Activated CD4-positive, alpha-beta T cell treated with anti-CD3 and anti-CD28 coated beads for 36 hours (primary cell): ENCODE results near the gene KAT6B. TPM values are rescaled to one million over a fixed set of nuclear protein-coding genes. Genes with fewer than 3 reads are reported as not detected.
A peak's percentile ranks its signal among the peaks of the same experiment; 100 is the strongest.

Experiments
- ATAC-seq: fragments of 200-7000 bp; cut with Tn5 transposase; one replicate; pipeline ENCODE4 v1.10.0; 2021; ENCODE audit warnings: mild to moderate bottlenecking, moderate library complexity
- CTCF ChIA-PET: fragments of 350-600 bp; sonication (Branson Sonifier 250); formaldehyde crosslinking; loops from one replicate; lab custom pipeline; 2021; ENCODE audit warnings: antibody characterized with exemption; lab: Charles Lee
- POLR2A ChIA-PET: fragments of 350-600 bp; sonication (Branson Sonifier 250); formaldehyde crosslinking; loops from one replicate; lab custom pipeline; 2021; ENCODE audit warnings: antibody characterized with exemption, inconsistent platforms; lab: Charles Lee
- DNase-seq: peaks from one replicate; pipeline ENCODE4 v3.0.0-alpha.2; 2020
- H3K27ac Mint-ChIP-seq: one replicate; pipeline ENCODE4 v1.8.0; 2021; ENCODE audit warnings: mixed read lengths
- H3K27me3 Mint-ChIP-seq: one replicate; pipeline ENCODE4 v1.8.0; 2021; ENCODE audit warnings: mixed read lengths
- H3K36me3 Mint-ChIP-seq: one replicate; pipeline ENCODE4 v1.8.0; 2021; ENCODE audit warnings: low read depth, mixed read lengths
- H3K4me1 Mint-ChIP-seq: one replicate; pipeline ENCODE4 v1.8.0; 2021; ENCODE audit warnings: mixed read lengths
- H3K4me3 Mint-ChIP-seq: one replicate; pipeline ENCODE4 v1.8.0; 2021; ENCODE audit warnings: mild to moderate bottlenecking, moderate library complexity, mixed read lengths
- H3K9me3 Mint-ChIP-seq: one replicate; pipeline ENCODE4 v1.8.0; 2021; ENCODE audit warnings: low read depth, mixed read lengths
- intact Hi-C, 2 experiments: fragments of 100-400 bp; cut with DNase I in 1 of 2; cut with micrococcal nuclease in 1 of 2; formaldehyde crosslinking; loops; one replicate each; pipeline versions ENCODE4 v1.14.2 to v1.15.1; 2022 to 2024; cut with DNase I, micrococcal nuclease
- total RNA-seq, 2 experiments: library from RNA; stranded (reverse); gene quantifications; one replicate each; pipeline ENCODE4 v1.2.3, GENCODE V29; 2021

The KAT6B gene
- total RNA-seq, 2 experiments from 2014 or later, result 20.0 to 20.9 TPM

DNA sequence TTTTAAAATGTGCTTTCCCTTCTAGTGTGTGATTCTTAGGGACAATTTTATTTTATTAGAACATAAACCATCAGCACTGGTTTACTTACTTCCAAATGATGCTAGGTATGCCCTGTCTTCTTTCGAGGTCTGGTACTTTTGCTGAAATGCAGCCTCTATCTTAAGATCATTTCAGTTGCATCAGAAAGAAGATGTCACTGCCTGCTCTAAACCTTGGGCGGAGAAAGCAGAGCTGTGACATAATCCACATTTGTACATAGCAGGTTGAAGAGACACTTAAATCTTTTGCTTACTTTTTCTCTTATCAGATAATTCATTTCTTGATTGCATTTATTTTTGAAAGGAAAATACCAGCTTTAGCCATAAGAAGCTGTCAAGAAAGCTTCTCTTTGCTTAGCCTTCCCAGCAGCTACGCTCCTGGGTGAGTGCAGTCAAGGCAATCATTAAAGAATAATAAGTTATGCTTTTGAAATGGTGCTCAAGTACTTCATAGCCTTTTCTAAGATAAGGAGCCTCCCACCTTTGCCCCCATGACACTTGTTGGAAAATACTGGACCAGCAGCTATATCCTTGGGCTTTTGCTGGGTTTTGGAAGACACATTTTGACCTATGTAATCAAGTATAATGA lies 176.7 kb downstream of the KAT6B start:
- Mint-ChIP-seq H3K36me3 (peaks cover 8% of the 10 kb centered on the region), H3K27ac (no peak overlapping the region), H3K4me1 (peaks cover 35% of the 10 kb centered on the region), H3K27me3 (no peaks in the 10 kb centered on the region), H3K4me3 (no peak overlapping the region), H3K9me3 (no peaks in the 10 kb centered on the region)
- DNase-seq (no peak), ATAC-seq (no peak)
- intact Hi-C loops, result no loop called here
- POLR2A ChIA-PET, result no interaction called here
- CTCF ChIA-PET, result interaction anchor here (0.6 to 1.9 kb wide), 3 partner anchors 17 to 786 kb away, joined by 3 to 7 read pairs (median 5); no protein-coding TSS in a partner anchor

- intact Hi-C loops, result no loop called here
- Mint-ChIP-seq H3K9me3 (no peaks in the 10 kb centered on the region), H3K4me3 (no peak overlapping the region), H3K27me3 (no peaks in the 10 kb centered on the region), H3K4me1 (peaks cover 42% of the 10 kb centered on the region), H3K36me3 (peaks cover 6% of the 10 kb centered on the region), H3K27ac (no peak overlapping the region)
- ChIA-PET CTCF (interaction anchor here (0.6 to 1.9 kb wide), 2 partner anchors 16 to 787 kb away, joined by 3 to 7 read pairs; no protein-coding TSS in a partner anchor), POLR2A (no interaction called here)
- no peak for DNase-seq
- no peak for ATAC-seq
Measured at GRCh38 chr10:75003891-75004290, 177.5 kb downstream of the KAT6B start.

- no peaks in the 10 kb centered on the region for H3K9me3 Mint-ChIP-seq
- H3K27ac Mint-ChIP-seq, result peak overlapping the region; percentile 77
- H3K4me3 Mint-ChIP-seq, result peak overlapping the region; percentile 23
- intact Hi-C loops, result no loop called here
- ATAC-seq (peak; percentile 69), DNase-seq (no peak)
- H3K27me3 Mint-ChIP-seq, result no peaks in the 10 kb centered on the region
- CTCF ChIA-PET, result no interaction called here
- H3K36me3 Mint-ChIP-seq, result peaks cover 7% of the 10 kb centered on the region
- peaks cover 33% of the 10 kb centered on the region for H3K4me1 Mint-ChIP-seq
- POLR2A ChIA-PET, result no interaction called here
Measured at GRCh38 chr10:75007646-75008045, 181.2 kb downstream of the KAT6B start.

DNA sequence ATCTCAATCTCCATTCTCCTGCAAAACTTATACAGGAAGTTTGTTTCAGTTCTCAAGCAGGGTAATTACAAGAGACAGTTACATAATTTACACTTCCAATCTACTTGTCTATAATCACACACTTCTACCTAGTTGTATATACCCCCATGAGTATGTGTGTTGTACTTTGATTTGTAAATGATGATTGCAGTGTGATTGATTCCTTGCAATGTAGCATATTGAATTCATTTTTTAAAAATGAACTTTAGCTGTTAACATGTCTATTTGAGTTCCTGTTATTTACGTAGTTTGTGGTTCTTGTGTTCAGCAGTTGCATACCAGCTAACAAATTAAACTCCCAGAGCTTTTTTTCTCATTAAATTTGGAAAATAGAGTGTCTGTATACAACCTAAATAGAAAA lies 182.6 kb downstream of the KAT6B start:
- peaks cover 13% of the 10 kb centered on the region for H3K36me3 Mint-ChIP-seq
- DNase-seq (no peak), ATAC-seq (no peak)
- ChIA-PET CTCF (interaction anchor here (0.6 kb wide), 2 partner anchors 220 to 933 kb away, joined by 3 to 4 read pairs; no protein-coding TSS in a partner anchor), POLR2A (interaction anchor here (0.5 kb wide), 1 partner anchor 14 kb away, joined by 4 read pairs; no protein-coding TSS in a partner anchor)
- H3K4me1 Mint-ChIP-seq, result peaks cover 46% of the 10 kb centered on the region
- H3K9me3 Mint-ChIP-seq, result no peaks in the 10 kb centered on the region
- no peaks in the 10 kb centered on the region for H3K27me3 Mint-ChIP-seq
- no peak overlapping the region for H3K4me3 Mint-ChIP-seq
- peak overlapping the region; percentile 6 for H3K27ac Mint-ChIP-seq
- intact Hi-C loops, result no loop called here

GRCh38 chr10:75009426-75009825 lies 183.0 kb downstream of the KAT6B start:
- ATAC-seq, result no peak
- Mint-ChIP-seq H3K36me3 (peaks cover 13% of the 10 kb centered on the region), H3K27me3 (no peaks in the 10 kb centered on the region), H3K4me3 (no peak overlapping the region), H3K4me1 (peaks cover 49% of the 10 kb centered on the region), H3K9me3 (no peaks in the 10 kb centered on the region), H3K27ac (no peak overlapping the region)
- intact Hi-C loops, result no loop called here
- DNase-seq, result no peak
- POLR2A ChIA-PET, result no interaction called here
- CTCF ChIA-PET, result no interaction called here

DNA sequence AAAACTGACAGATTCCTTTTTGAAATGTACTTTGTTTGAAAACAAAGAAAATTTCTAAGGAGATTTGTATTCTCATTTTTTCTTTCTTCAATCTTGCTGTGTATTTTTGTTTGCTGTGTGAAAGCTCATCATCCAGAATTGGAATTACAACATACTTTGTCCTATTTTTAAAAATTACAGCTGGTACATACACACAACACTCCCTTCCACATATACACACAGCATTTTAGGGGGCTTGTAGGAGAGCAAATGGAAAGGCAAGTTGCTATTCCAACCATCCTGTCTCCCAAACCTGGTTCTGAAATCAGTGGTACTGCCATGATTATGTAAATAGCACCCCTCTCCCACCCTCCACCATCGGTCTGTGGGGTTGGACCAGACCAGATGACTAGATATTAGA lies 184.0 kb downstream of the KAT6B start:
- POLR2A ChIA-PET, result no interaction called here
- H3K27me3 Mint-ChIP-seq, result no peaks in the 10 kb centered on the region
- DNase-seq, result no peak
- CTCF ChIA-PET, result no interaction called here
- ATAC-seq, result no peak
- H3K9me3 Mint-ChIP-seq, result no peaks in the 10 kb centered on the region
- H3K4me3 Mint-ChIP-seq, result no peak overlapping the region
- intact Hi-C loops, result loop anchor here (5.0 to 10.0 kb wide), 2 partner anchors 506 to 508 kb away; no protein-coding TSS in a partner anchor
- no peak overlapping the region for H3K27ac Mint-ChIP-seq
- peaks cover 57% of the 10 kb centered on the region for H3K4me1 Mint-ChIP-seq
- peaks cover 16% of the 10 kb centered on the region for H3K36me3 Mint-ChIP-seq

DNA sequence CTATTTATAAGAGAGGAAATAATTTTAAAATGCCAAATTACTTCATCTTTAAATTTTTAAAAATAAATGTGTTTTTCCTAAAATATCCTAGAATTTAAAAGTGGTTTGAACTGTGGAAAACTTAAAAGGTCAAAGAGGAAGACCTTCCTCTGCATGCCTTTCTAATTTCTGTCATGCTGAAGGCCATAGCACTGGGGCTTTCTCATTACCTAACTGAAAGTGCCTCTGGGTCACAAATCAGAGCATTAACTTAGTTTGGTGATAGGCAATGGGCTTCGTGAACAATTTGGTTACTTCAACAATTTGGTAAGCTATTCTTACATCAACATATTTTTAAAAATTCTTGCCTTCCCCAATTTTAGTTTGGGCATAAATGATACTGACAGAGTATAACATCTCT lies 184.8 kb downstream of the KAT6B start:
- H3K4me1 Mint-ChIP-seq, result peaks cover 61% of the 10 kb centered on the region
- ATAC-seq (no peak), DNase-seq (no peak)
- H3K36me3 Mint-ChIP-seq, result peaks cover 15% of the 10 kb centered on the region
- intact Hi-C loops, result loop anchor here (5.0 to 10.0 kb wide), 2 partner anchors 506 to 509 kb away; no protein-coding TSS in a partner anchor
- ChIA-PET CTCF (no interaction called here), POLR2A (no interaction called here)
- no peaks in the 10 kb centered on the region for H3K27me3 Mint-ChIP-seq
- no peak overlapping the region for H3K27ac Mint-ChIP-seq
- H3K9me3 Mint-ChIP-seq, result no peaks in the 10 kb centered on the region
- H3K4me3 Mint-ChIP-seq, result no peak overlapping the region

DNA sequence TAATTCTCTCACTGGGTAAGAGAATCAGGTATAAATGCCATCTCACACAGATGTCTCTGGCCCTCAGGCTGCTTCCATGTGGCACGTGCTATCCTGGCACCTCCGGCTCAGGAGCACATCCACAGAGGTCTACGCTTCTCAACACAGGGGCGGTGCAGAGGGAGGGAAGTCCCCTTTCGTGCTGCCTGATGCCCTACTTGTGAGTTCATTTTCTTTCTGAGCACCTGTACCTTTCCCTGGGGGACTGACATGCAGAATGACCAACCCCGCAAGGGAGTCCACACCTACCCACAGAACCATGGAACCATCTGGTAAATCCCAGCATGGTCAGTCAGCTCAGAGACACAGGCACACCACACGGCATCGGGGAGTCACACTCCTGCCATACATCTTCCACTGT lies 186.1 kb downstream of the KAT6B start:
- Mint-ChIP-seq H3K4me3 (no peak overlapping the region), H3K4me1 (peaks cover 57% of the 10 kb centered on the region), H3K27me3 (no peaks in the 10 kb centered on the region), H3K27ac (peak overlapping the region; percentile 82), H3K9me3 (no peaks in the 10 kb centered on the region), H3K36me3 (peaks cover 15% of the 10 kb centered on the region)
- POLR2A ChIA-PET, result no interaction called here
- DNase-seq (no peak), ATAC-seq (no peak)
- intact Hi-C loops, result loop anchor here (5.0 to 10.0 kb wide), 2 partner anchors 508 to 510 kb away; no protein-coding TSS in a partner anchor
- CTCF ChIA-PET, result interaction anchor here (1.2 to 1.4 kb wide), 2 partner anchors 10 to 11 kb away, joined by 3 to 7 read pairs; no protein-coding TSS in a partner anchor

- intact Hi-C loops, result loop anchor here (5.0 to 10.0 kb wide), 2 partner anchors 508 to 511 kb away; no protein-coding TSS in a partner anchor
- no peak for DNase-seq
Measured at GRCh38 chr10:75013007-75013406, 186.6 kb downstream of the KAT6B start.

DNA sequence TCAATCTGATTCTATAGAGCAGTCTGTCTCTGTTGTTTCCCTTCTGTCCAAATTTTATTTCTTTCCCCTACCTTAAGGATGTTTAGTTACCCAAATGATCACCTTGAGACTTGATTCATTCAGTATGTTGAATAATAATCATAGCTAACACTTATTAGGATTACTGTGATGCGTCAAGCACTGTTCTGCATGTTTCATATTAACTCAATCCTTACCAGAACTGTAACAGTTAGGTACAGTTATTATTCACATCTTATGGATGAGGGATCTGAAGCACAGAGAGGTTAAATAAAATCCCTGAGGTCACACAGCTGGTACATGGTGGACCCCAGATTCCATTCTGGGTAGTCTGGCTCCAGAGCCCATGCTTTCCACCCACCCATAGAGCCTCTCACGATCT lies 187.1 kb downstream of the KAT6B start:
- Mint-ChIP-seq H3K4me3 (no peak overlapping the region), H3K4me1 (peaks cover 49% of the 10 kb centered on the region), H3K27me3 (no peaks in the 10 kb centered on the region), H3K36me3 (peaks cover 15% of the 10 kb centered on the region), H3K9me3 (no peaks in the 10 kb centered on the region), H3K27ac (peak overlapping the region; percentile 82)
- ChIA-PET CTCF (interaction anchor here (0.6 to 1.4 kb wide), 3 partner anchors 9 to 640 kb away, joined by 3 to 7 read pairs (median 3); no protein-coding TSS in a partner anchor), POLR2A (interaction anchor here (0.6 kb wide), 1 partner anchor 105 kb away, joined by 5 read pairs; no protein-coding TSS in a partner anchor)
- intact Hi-C loops, result loop anchor here (5.0 to 10.0 kb wide), 2 partner anchors 509 to 511 kb away; no protein-coding TSS in a partner anchor
- peak; percentile 71 for ATAC-seq
- no peak for DNase-seq

More at GRCh38 chr10:75013007-75013406, 186.6 kb downstream of the KAT6B start:
- ATAC-seq, result peak; percentile 33
- Mint-ChIP-seq H3K36me3 (peaks cover 15% of the 10 kb centered on the region), H3K4me3 (no peak overlapping the region), H3K27ac (peak overlapping the region; percentile 82), H3K27me3 (no peaks in the 10 kb centered on the region), H3K4me1 (peaks cover 51% of the 10 kb centered on the region), H3K9me3 (no peaks in the 10 kb centered on the region)
- ChIA-PET CTCF (interaction anchor here (0.6 to 1.4 kb wide), 3 partner anchors 9 to 639 kb away, joined by 3 to 7 read pairs (median 3); no protein-coding TSS in a partner anchor), POLR2A (no interaction called here)

DNA sequence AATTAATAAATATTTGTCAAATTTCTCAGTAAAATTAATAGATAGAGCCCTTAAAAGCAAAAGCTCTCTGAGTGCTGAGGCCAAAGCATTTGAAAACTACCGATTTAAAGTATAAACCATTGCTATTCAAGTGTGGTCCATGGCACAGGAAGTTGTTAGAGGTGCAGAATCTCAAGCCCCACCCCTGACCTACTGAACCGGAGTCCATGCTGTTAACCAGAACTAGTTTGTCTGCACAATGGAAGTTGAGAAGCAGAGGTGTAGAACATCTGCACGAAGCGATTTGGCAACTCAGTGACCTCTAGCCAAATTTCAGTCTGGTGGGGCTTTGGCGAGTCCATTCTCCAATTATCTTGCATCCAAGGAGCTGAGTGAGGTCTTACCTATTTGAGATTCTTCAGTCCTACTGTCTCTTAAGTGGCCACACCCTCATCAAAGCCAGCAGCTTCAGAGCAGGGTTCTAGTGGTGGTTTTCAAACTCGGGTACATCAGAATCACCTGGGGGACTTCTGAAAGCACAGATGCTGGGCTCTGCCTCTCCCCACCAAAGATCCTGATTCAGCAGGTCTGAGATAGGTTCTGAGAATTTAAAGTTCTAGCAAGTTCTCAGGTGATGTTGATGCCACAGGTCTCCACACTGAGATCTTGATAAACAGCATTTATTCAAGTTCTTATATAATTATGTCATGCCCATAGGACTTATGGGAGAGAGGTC lies 188.3 kb downstream of the KAT6B start:
- H3K9me3 Mint-ChIP-seq, result no peaks in the 10 kb centered on the region
- H3K4me3 Mint-ChIP-seq, result no peak overlapping the region
- H3K36me3 Mint-ChIP-seq, result peaks cover 15% of the 10 kb centered on the region
- intact Hi-C loops, result loop anchor here (2.0 to 10.0 kb wide), 3 partner anchors 430 to 512 kb away; no protein-coding TSS in a partner anchor
- DNase-seq, result no peak
- no peaks in the 10 kb centered on the region for H3K27me3 Mint-ChIP-seq
- POLR2A ChIA-PET, result no interaction called here
- no peak overlapping the region for H3K27ac Mint-ChIP-seq
- peaks cover 47% of the 10 kb centered on the region for H3K4me1 Mint-ChIP-seq
- ATAC-seq, result no peak
- CTCF ChIA-PET, result interaction anchor here (1.2 kb wide), 1 partner anchor 168 kb away, joined by 3 read pairs; no protein-coding TSS in a partner anchor
